Psoas muscle (tissue), 8 donors: ENCODE results near the gene PFDN4. TPM values are rescaled to one million over a fixed set of nuclear protein-coding genes. Genes with fewer than 3 reads are reported as not detected.

Experiments used
- ATAC-seq, 4 donors: fragments of 200-7000 bp; cut with Tn5 transposase; one replicate each; pipeline ENCODE4 v1.9.1; 2020; ENCODE audit warnings: moderate library complexity in 3 of 4, mild to moderate bottlenecking in 2 of 4
- DNase-seq, 2 donors: peaks; one replicate each; pipeline ENCODE4 v3.0.0-alpha.2; 2020
- H3K27ac ChIP-seq: fragments of 200-600 bp; one replicate; pipeline ENCODE4 v1.8.0; 2022
- H3K27me3 ChIP-seq, 3 donors: fragments of 200-600 bp in 1 of 3; one replicate each; pipeline versions ENCODE4 v1.6.1 to v1.8.0; 2013 to 2022; ENCODE audit warnings: low read length in 2 of 3, mild to moderate bottlenecking in 2 of 3, moderate library complexity in 1 of 3; ENCODE audit not compliant: insufficient read depth in 3 of 3
- H3K36me3 ChIP-seq, 2 donors: fragments of 200-600 bp in 1 of 2; one replicate each; pipeline versions ENCODE4 v1.6.1 to v1.8.0; 2013 to 2022; ENCODE audit warnings: low read depth in 1 of 2, mild to moderate bottlenecking in 1 of 2, moderate library complexity in 1 of 2; ENCODE audit not compliant: insufficient read depth in 1 of 2
- H3K4me1 ChIP-seq: fragments of 200-600 bp; one replicate; pipeline ENCODE4 v1.8.0; 2022
- H3K4me3 ChIP-seq: fragments of 200-600 bp; one replicate; pipeline ENCODE4 v1.8.0; 2022; ENCODE audit warnings: mild to moderate bottlenecking
- H3K9me3 ChIP-seq: fragments of 200-600 bp; one replicate; pipeline ENCODE4 v1.8.0; 2022
- WGBS, 3 donors: extraction: QIAGEN DNeasy Blood & Tissue Kit; methylation state at CpG; one replicate each; pipeline versions ENCODE4 v1.1.6 to v1.1.7; 2013; 5-methylcytosine and 5-hydroxymethylcytosine counted together
- intact Hi-C, 2 donors: fragments of 100-400 bp; cut with DNase I; formaldehyde crosslinking; loops; one replicate each; pipeline versions ENCODE4 v1.11.0 to v1.14.2; 2022
- long read RNA-seq, 2 donors: library from polyadenylated mRNA; unstranded; transcript quantifications; one replicate each; pipeline ENCODE4 v2.0.0, GENCODE V29; 2021
- polyA plus RNA-seq, 3 donors: library from polyadenylated mRNA; stranded (reverse); fragments of 200-250 nt; gene quantifications; one replicate each; pipeline ENCODE4 v1.2.3, GENCODE V29; 2013
- total RNA-seq, 4 donors: library from RNA; stranded (reverse); fragmentation: NEBNext Ultra II Directional in 2 of 4; extraction: Animal tissue kit (Norgen Biotek cat#: 25700) in 2 of 4; gene quantifications; one replicate each; pipeline versions ENCODE4 v1.2.1 to v1.2.4, GENCODE V29; 2021 to 2023
- TF ChIP-seq, protein P1 (sequence below): fragments of 200-600 bp; IDR thresholded peaks from one replicate; pipeline ENCODE4 v1.8.0; 2022; ENCODE audit warnings: antibody characterized with exemption
- donor health status: healthy with polysubstance abuse.
- donor health status: DM: no; HTN: no; CAD: no; lungs with moderate emphysema.
- donor health status: Bipolar disorder and iron deficiency.
- donor health status: healthy.
- donor health status: DM: yes; HTN: yes; CAD: no.
- donor health status: DM: no; HTN: no; CAD: no.
- donor health status: DM: no; HTN: no; CAD: no.
- donor health status: DM: yes; HTN: yes; CAD: no.

Gene PFDN4, protein sequence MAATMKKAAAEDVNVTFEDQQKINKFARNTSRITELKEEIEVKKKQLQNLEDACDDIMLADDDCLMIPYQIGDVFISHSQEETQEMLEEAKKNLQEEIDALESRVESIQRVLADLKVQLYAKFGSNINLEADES
- total RNA-seq (10 to 100 TPM; 15.8 to 26.3 (median 18.9) TPM), polyA plus RNA-seq (10 to 100 TPM; 45.8 to 77.5 (median 72.9) TPM)
- long read RNA-seq, donor 1, transcript PFDN4-201 (4 exons, 1,462 nt): major isoform, 7 of 10 reads
- long read RNA-seq, donor 1, partial matches to known transcripts: 0 of 10 reads
- long read RNA-seq, donor 1, other reads (novel, unspliced or antisense): 2 of 10 reads
- long read RNA-seq, donor 2, transcript PFDN4-201 (4 exons, 1,462 nt): major isoform, 5 of 7 reads
- long read RNA-seq, donor 2, partial matches to known transcripts: 0 of 7 reads
- long read RNA-seq, donor 2, other reads (novel, unspliced or antisense): 2 of 7 reads

DNA sequence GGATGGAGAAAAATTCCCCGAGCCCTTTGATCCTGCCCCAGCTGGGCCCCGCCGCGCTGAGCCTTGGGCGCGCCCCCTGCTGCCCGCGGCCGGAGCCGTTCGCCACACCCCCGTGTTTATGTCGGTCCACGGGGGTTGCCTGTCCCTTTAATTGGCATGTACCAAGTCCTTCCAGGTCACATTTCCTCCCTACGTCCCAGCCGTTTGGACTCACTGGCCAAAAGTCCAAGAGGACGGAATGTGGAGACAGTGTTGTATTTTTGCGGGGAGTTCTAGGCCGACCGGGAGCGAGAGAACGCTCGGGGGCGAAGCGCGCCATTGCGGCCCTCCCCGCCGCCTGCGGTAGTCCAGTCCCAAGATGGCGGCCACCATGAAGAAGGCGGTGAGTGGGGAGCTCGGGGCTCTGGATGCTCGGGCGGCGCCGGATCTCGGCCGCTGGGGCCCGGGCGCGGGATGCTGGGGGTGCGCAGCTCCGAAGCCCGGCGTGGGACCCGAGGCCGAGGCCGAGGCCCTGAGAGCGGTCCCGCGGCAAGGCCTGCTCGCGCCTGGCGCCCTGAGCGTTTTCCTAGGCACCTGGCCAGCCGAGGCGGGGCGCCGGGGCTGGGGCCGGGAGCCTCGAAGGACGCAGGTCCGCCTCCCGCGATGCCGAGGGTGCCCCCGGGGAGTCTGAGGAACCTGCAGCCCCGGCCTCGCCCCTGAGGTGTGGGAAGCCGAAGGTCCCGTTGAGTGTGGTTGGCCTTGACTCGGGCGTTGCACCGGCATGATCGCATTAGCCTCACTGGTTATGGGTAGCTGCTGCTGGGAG lies at the start of gene PFDN4:
Gene PFDN4 (plus strand): TSS at position 345 of the 805 bp plus-strand sequence. CDS start 14 bp downstream, at position 359.
- peak; percentile 82 to 90 for DNase-seq
- Histone ChIP-seq H3K36me3 (no peaks in the 10 kb centered on the region), H3K27ac (peak within 1 kb of the TSS; percentile 96), H3K27me3 (no peaks in the 10 kb centered on the region), H3K4me3 (peak within 1 kb of the TSS; percentile 99), H3K9me3 (no peaks in the 10 kb centered on the region), H3K4me1 (peaks cover 17% of the 10 kb centered on the region)
- TF ChIP-seq, protein P1, sequence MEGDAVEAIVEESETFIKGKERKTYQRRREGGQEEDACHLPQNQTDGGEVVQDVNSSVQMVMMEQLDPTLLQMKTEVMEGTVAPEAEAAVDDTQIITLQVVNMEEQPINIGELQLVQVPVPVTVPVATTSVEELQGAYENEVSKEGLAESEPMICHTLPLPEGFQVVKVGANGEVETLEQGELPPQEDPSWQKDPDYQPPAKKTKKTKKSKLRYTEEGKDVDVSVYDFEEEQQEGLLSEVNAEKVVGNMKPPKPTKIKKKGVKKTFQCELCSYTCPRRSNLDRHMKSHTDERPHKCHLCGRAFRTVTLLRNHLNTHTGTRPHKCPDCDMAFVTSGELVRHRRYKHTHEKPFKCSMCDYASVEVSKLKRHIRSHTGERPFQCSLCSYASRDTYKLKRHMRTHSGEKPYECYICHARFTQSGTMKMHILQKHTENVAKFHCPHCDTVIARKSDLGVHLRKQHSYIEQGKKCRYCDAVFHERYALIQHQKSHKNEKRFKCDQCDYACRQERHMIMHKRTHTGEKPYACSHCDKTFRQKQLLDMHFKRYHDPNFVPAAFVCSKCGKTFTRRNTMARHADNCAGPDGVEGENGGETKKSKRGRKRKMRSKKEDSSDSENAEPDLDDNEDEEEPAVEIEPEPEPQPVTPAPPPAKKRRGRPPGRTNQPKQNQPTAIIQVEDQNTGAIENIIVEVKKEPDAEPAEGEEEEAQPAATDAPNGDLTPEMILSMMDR: peak; percentile 82
- 0 to 1% (median 0%) methylated on average over 64 to 76 of the region's 76 CpGs for WGBS, 3 donors
- peak; percentile 96 to 98 (median 98) for ATAC-seq
- intact Hi-C loops: loop anchor here in 1 of 2 donors (10.0 kb wide), 1 partner anchor 263 kb away; no protein-coding TSS in a partner anchor

DNA sequence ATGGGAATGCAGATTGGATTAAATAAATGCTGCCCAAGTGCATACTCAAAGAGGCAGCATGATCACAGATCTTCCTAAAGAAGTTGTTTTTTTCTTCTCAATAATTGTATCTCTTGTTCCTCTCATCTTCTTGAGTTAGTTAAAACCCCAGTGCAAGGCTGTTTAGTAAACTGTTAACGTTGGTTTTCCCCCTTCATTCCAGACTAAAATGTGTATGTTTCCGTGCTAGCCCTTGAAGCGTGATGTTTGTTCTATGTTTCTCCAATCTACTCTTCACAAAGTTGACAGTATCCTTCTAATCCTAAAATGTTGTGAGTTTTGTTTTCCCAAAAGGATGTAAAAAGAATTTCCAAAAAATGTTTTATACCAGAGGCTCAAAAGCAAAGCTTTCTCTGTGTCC lies 49.7 kb upstream of the PFDN4 start:
- Histone ChIP-seq H3K36me3 (no peaks in the 10 kb centered on the region), H3K4me3 (no peak overlapping the region), H3K9me3 (no peaks in the 10 kb centered on the region), H3K4me1 (no peaks in the 10 kb centered on the region), H3K27ac (no peak overlapping the region), H3K27me3 (peaks cover 4 to 7% (median 7%) of the 10 kb centered on the region in 3 donors)
- DNase-seq (no peak), ATAC-seq (no peak)
- intact Hi-C loops: no loop called here
- TF ChIP-seq, protein P1: no peak
- 80 to 83% (median 81%) methylated on average over 3 of the region's 3 CpGs for WGBS, 3 donors

DNA sequence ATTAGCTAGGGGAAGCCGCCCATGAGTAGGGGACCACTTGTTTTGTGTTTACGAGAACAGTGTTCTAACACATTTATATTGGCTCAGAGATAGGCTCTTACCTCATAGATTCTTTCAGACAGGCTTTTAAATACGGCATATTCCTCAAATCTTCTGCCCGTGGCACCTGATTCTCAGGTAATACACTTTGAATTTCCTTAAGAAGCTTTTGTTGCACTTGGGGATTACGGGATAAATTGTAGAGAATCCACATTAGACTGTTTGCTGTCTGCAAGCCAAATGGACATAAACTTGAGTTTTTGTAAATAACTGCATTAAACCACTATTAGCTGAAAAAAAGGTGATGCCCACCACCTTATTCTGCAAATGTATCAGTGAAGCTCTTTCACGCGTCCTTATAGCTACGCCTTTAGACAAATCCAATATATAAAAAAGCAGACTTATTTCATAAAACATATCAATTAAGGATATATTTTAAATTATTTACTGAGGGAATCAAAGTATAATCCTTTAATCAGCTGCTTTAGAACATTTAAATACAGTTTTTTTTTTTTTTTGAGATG lies 49.0 kb upstream of the PFDN4 start:
- no peaks in the 10 kb centered on the region for H3K36me3 ChIP-seq
- no peak overlapping the region for H3K4me3 ChIP-seq
- WGBS, 3 donors: 88 to 91% (median 89%) methylated on average over 8 of the region's 8 CpGs
- TF ChIP-seq, protein P1: no peak
- peaks cover 4 to 7% (median 7%) of the 10 kb centered on the region in 3 donors for H3K27me3 ChIP-seq
- intact Hi-C loops: no loop called here
- H3K4me1 ChIP-seq: no peaks in the 10 kb centered on the region
- no peak for DNase-seq
- H3K27ac ChIP-seq: no peak overlapping the region
- H3K9me3 ChIP-seq: no peaks in the 10 kb centered on the region
- no peak for ATAC-seq

DNA sequence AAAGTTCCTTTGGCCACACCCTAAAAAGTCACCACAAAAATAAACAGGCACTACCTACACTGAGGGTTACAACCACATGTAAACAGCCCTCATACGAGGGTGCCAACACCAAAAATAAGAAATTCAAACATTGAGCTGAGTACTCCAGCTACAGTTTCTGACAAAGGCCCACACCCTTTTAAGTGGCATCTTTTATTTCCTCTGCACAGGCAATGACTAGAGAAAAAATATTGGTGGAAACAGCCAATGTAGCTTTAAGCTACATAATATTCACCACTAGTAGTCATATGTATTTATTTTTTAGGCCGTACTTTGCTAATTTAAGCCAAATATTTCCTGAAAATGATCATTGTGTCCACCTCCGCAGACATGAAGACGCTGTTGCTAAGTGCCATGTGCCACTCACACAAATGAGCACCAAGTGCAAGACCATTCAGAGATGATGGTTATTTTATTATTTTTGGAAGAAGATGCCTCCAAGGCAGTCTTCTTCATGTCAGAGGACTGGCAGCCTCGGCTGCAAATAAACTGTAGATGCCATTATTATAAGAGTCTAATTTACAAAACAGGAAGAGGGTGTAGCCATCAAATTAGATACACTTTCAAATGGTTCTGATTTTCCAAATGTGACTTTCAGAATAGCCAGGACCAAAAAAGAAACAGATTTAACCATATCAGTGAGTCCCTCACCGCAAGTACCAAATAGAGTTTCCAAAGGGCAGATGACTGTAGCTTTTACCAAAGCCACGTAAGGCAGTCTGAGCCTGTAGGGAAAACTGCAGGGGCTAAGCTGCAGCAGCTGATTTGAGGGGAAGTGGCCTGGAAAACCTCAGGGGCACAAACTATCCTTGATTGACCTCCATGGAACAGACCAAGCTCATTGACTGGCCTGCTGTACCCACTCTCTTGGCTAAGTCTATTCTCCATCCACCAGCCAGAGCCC lies 47.6 kb upstream of the PFDN4 start:
- Histone ChIP-seq H3K27ac (no peak overlapping the region), H3K9me3 (no peaks in the 10 kb centered on the region), H3K4me1 (no peaks in the 10 kb centered on the region), H3K4me3 (no peak overlapping the region), H3K27me3 (peaks cover 4 to 11% (median 7%) of the 10 kb centered on the region in 3 donors), H3K36me3 (no peaks in the 10 kb centered on the region)
- TF ChIP-seq, protein P1: no peak
- WGBS, 3 donors: 57 to 72% (median 61%) methylated on average over 7 of the region's 7 CpGs
- intact Hi-C loops: no loop called here
- ATAC-seq (no peak), DNase-seq (no peak)
